SK-N-SH treated with all-trans-retinoic acid at 6 μM for 48 hours (cell line): ENCODE data around the gene COL6A1.

Experiments
- ATAC-seq: fragments of 200-7000 bp; cut with Tn5 transposase; 3 replicates; pipeline ENCODE4 v1.9.1; 2020; ENCODE audit warnings: mild to moderate bottlenecking, moderate library complexity
- ARNTL ChIP-seq: fragments of 450-650 bp; formaldehyde crosslinking; IDR thresholded peaks from 2 replicates; pipeline ENCODE4 v1.5.0; 2020; ENCODE audit warnings: low read depth, mild to moderate bottlenecking, moderate library complexity, borderline replicate concordance
- BACH2 ChIP-seq: fragments of 250-450 bp; sonication (Bioruptor Pico); IDR thresholded peaks from 2 replicates; pipeline ENCODE4 v1.9.0; 2021; ENCODE audit warnings: mild to moderate bottlenecking, borderline replicate concordance
- CREB5 ChIP-seq: fragments of 250-450 bp; sonication (Bioruptor Pico); IDR thresholded peaks from 2 replicates; pipeline ENCODE4 v1.5.1; 2020; ENCODE audit warnings: low read depth, mild to moderate bottlenecking, moderate library complexity
- CSDC2 ChIP-seq: fragments of 250-450 bp; sonication (Bioruptor Pico); IDR thresholded peaks from 2 replicates; pipeline ENCODE4 v1.5.0; 2020; ENCODE audit warnings: mild to moderate bottlenecking, moderate library complexity
- CSRNP3 ChIP-seq: fragments of 250-450 bp; sonication (Bioruptor Pico); IDR thresholded peaks from 2 replicates; pipeline ENCODE4 v1.5.1; 2021; ENCODE audit warnings: mild to moderate bottlenecking, moderate library complexity
- ESRRG ChIP-seq: fragments of 250-450 bp; sonication (Bioruptor Pico); IDR thresholded peaks from 2 replicates; pipeline ENCODE4 v1.6.1; 2021; ENCODE audit warnings: mild to moderate bottlenecking
- GLIS3 ChIP-seq: fragments of 250-450 bp; sonication (Bioruptor Pico); IDR thresholded peaks from 2 replicates; pipeline ENCODE4 v1.5.0; 2020; ENCODE audit warnings: mild to moderate bottlenecking, moderate library complexity
- OSR1 ChIP-seq: fragments of 250-450 bp; sonication (Bioruptor Pico); IDR thresholded peaks from 2 replicates; pipeline ENCODE4 v1.8.0; 2022; ENCODE audit warnings: moderate library complexity, mild to moderate bottlenecking, inconsistent platforms
- POU6F1 ChIP-seq: fragments of 250-450 bp; sonication (Bioruptor Pico); IDR thresholded peaks from 2 replicates; pipeline ENCODE4 v1.8.0; 2021; ENCODE audit warnings: low read depth, mild to moderate bottlenecking, moderate library complexity, borderline replicate concordance
- PPARA ChIP-seq: fragments of 250-450 bp; sonication (Bioruptor Pico); IDR thresholded peaks from 2 replicates; pipeline ENCODE4 v1.5.0; 2020; ENCODE audit warnings: mild to moderate bottlenecking, borderline replicate concordance
- RARB ChIP-seq: fragments of 250-450 bp; sonication (Bioruptor Pico); IDR thresholded peaks from 2 replicates; pipeline ENCODE4 v1.8.0; 2021; ENCODE audit warnings: mild to moderate bottlenecking, moderate library complexity
- SNAI2 ChIP-seq: fragments of 250-450 bp; sonication (Bioruptor Pico); IDR thresholded peaks from 2 replicates; pipeline ENCODE4 v1.5.0; 2020; ENCODE audit warnings: mild to moderate bottlenecking, moderate library complexity
- TCF4 ChIP-seq: fragments of 250-450 bp; sonication (Bioruptor Pico); IDR thresholded peaks from 2 replicates; pipeline ENCODE4 v1.8.0; 2021; ENCODE audit warnings: mild to moderate bottlenecking, moderate library complexity, borderline replicate concordance
- TOX ChIP-seq: fragments of 250-450 bp; sonication (Bioruptor Pico); IDR thresholded peaks from 2 replicates; pipeline ENCODE4 v1.8.0; 2021; ENCODE audit warnings: mild to moderate bottlenecking, moderate library complexity, borderline replicate concordance
- TSHZ2 ChIP-seq: fragments of 250-450 bp; sonication (Bioruptor Pico); IDR thresholded peaks from 2 replicates; pipeline ENCODE4 v1.5.0; 2020; ENCODE audit warnings: mild to moderate bottlenecking, moderate library complexity
- ZC3H10 ChIP-seq: fragments of 250-450 bp; sonication (Bioruptor Pico); IDR thresholded peaks from 2 replicates; pipeline ENCODE4 v1.5.1; 2021; ENCODE audit warnings: mild to moderate bottlenecking, moderate library complexity
- ZFP3 ChIP-seq: fragments of 250-450 bp; sonication (Bioruptor Pico); IDR thresholded peaks from 2 replicates; pipeline ENCODE4 v1.5.0; 2020; ENCODE audit warnings: mild to moderate bottlenecking, moderate library complexity
- ZFP30 ChIP-seq: fragments of 450-650 bp; formaldehyde crosslinking; IDR thresholded peaks from 2 replicates; pipeline ENCODE4 v1.5.0; 2022; ENCODE audit warnings: mild to moderate bottlenecking, moderate library complexity
- ZNF565 ChIP-seq: fragments of 450-650 bp; formaldehyde crosslinking; conservative IDR thresholded peaks from 2 replicates; pipeline ENCODE4 v1.5.0; 2020; ENCODE audit warnings: low read depth, mild to moderate bottlenecking, moderate library complexity
- ZNF70 ChIP-seq: fragments of 450-650 bp; formaldehyde crosslinking; IDR thresholded peaks from 2 replicates; pipeline ENCODE4 v1.5.0; 2020; ENCODE audit warnings: mild to moderate bottlenecking, moderate library complexity
- ZNF8 ChIP-seq: fragments of 450-650 bp; formaldehyde crosslinking; IDR thresholded peaks from 2 replicates; pipeline ENCODE4 v1.5.0; 2020; ENCODE audit warnings: mild to moderate bottlenecking, moderate library complexity

COL6A1 gene

GRCh38 chr21:45969921-45970673 lies 11.5 kb upstream of the COL6A1 start:
- TF ChIP-seq ARNTL = no peak
- peak; percentile 7 for ATAC-seq

GRCh38 chr21:45970674-45971615 lies 10.6 kb upstream of the COL6A1 start:
- ATAC-seq = peak; percentile 83
- TF ChIP-seq ARNTL (no peak), ZNF565 (CRISPR knock-in tag) (no peak), ZFP3 (CRISPR knock-in tag) (no peak), ZC3H10 (no peak), RARB (no peak), ESRRG (CRISPR knock-in tag) (no peak), CSRNP3 (no peak), OSR1 (CRISPR knock-in tag) (no peak), ZNF70 (CRISPR knock-in tag) (no peak), GLIS3 (no peak), ZFP30 (CRISPR knock-in tag) (no peak), SNAI2 (CRISPR knock-in tag) (no peak), POU6F1 (no peak), CREB5 (CRISPR knock-in tag) (no peak), ZNF8 (no peak), TOX (CRISPR knock-in tag) (no peak), TSHZ2 (CRISPR knock-in tag) (no peak), CSDC2 (CRISPR knock-in tag) (no peak), BACH2 (CRISPR knock-in tag) (no peak), PPARA (CRISPR knock-in tag) (no peak)

GRCh38 chr21:45971616-45972352 lies 9.8 kb upstream of the COL6A1 start:
- peak; percentile 15 for ATAC-seq
- TF ChIP-seq ZFP3 (CRISPR knock-in tag) (no peak), TSHZ2 (CRISPR knock-in tag) (peak; percentile 19; the same call in 1 of the 2 replicates), CREB5 (CRISPR knock-in tag) (no peak), TCF4 (CRISPR knock-in tag) (peak; percentile 86), ZC3H10 (no peak)
- TF ChIP-seq, all 23 proteins: peak for 2
